Esophagus (tissue), 2 donors: ENCODE results near the gene TUFT1. TPM values are rescaled to one million over a fixed set of nuclear protein-coding genes. Genes with fewer than 3 reads are reported as not detected.
"Not testable (repeated sequence)": the region's sequence is repeated elsewhere in the genome, so short reads cannot be mapped to it uniquely, and the experiment has no call there.

Experiments
- H3K27ac ChIP-seq, 2 donors: one replicate each; pipeline ENCODE4 v1.5.1; 2013; ENCODE audit warnings: low read depth in 2 of 2, mild to moderate bottlenecking in 2 of 2, inconsistent platforms in 1 of 2, low read length in 1 of 2, moderate library complexity in 1 of 2
- H3K27me3 ChIP-seq, 2 donors: one replicate each; pipeline ENCODE4 v1.6.1; 2013; ENCODE audit warnings: low read length in 2 of 2, control low read depth in 1 of 2, mild to moderate bottlenecking in 1 of 2; ENCODE audit not compliant: insufficient read depth in 2 of 2, control insufficient read depth in 1 of 2
- H3K36me3 ChIP-seq, 2 donors: one replicate each; pipeline ENCODE4 v1.6.1; 2013; ENCODE audit warnings: low read length in 1 of 2; ENCODE audit not compliant: control insufficient read depth in 2 of 2, insufficient read depth in 2 of 2
- H3K4me1 ChIP-seq, 2 donors: one replicate each; pipeline ENCODE4 v1.6.1; 2013; ENCODE audit warnings: low read length in 1 of 2; ENCODE audit not compliant: control insufficient read depth in 2 of 2, insufficient read depth in 2 of 2
- H3K4me3 ChIP-seq, 2 donors: one replicate each; pipeline ENCODE4 v1.5.1; 2013; ENCODE audit warnings: low read length in 2 of 2, mild to moderate bottlenecking in 2 of 2, low read depth in 1 of 2, moderate library complexity in 1 of 2
- H3K9me3 ChIP-seq, 2 donors: one replicate each; pipeline ENCODE4 v1.6.1; 2013; ENCODE audit warnings: mild to moderate bottlenecking in 2 of 2, low read depth in 1 of 2, low read length in 1 of 2, moderate library complexity in 1 of 2; ENCODE audit not compliant: control insufficient read depth in 2 of 2, insufficient read depth in 1 of 2
- WGBS, 2 donors: extraction: QIAGEN DNeasy Blood & Tissue Kit; methylation state at CpG; one replicate each; pipeline ENCODE4 v1.1.7; 2013; 5-methylcytosine and 5-hydroxymethylcytosine counted together
- polyA plus RNA-seq, 2 donors: library from polyadenylated mRNA; stranded (reverse); fragments of 200-250 nt; gene quantifications; one replicate each; pipeline ENCODE4 v1.2.3, GENCODE V29; 2013
- donor health status: healthy with polysubstance abuse.
- donor health status: Bipolar disorder and iron deficiency.

The TUFT1 gene
- polyA plus RNA-seq, 2 donors = 28.6 to 33.5 TPM

DNA sequence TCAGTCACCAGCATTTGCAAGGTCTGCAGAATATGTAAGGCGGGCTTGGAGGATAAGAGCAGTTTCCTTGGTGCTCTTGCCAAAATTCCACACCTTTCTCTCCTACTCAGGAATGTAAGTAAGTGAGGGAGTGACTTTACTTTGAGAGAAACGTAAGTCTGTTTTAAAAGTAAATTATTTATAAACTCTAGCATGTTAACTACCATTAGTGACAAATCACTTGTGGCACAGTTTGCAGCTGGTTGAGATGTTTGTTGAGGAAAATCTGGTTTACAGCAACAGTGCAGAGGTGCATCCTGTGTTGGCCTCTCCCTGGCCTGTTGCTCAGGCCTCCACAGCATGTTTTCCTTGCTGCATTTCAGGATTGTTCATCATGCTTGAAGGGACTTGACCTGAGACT lies 20.4 kb upstream of the TUFT1 start:
- Histone ChIP-seq H3K27me3 (no peaks in the 10 kb centered on the region), H3K4me1 (no peaks in the 10 kb centered on the region), H3K36me3 (peaks cover 0 to 3% of the 10 kb centered on the region in 2 donors), H3K9me3 (no peaks in the 10 kb centered on the region), H3K4me3 (no peak overlapping the region), H3K27ac (no peak overlapping the region)
- 70 to 77% methylated on average over 2 of the region's 2 CpGs for WGBS, 2 donors

DNA sequence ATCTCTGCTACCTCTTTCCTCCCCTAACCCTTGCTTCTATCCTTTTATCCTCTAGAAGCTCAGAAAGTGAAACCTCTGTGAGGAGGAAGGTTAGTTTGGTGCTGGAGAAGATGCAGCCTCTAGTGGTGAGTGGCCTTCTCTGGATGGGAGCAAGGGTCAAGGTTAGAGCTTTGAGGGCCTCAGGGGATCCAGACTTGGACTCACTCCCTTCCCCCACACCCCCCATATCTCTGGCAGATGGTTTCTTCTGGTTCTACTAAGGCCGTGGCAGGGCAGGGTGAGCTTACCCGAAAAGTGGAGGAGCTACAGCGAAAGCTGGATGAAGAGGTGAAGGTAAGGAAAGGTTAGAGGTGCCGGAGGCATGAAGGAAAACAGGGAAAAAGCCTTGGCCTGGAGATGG lies 19.8 kb upstream of the TUFT1 start:
- no peak overlapping the region for H3K4me3 ChIP-seq
- WGBS, 2 donors = 90 to 94% methylated on average over 4 of the region's 4 CpGs
- no peaks in the 10 kb centered on the region for H3K9me3 ChIP-seq
- H3K4me1 ChIP-seq = no peaks in the 10 kb centered on the region
- peaks cover 0 to 3% of the 10 kb centered on the region in 2 donors for H3K36me3 ChIP-seq
- H3K27me3 ChIP-seq = no peaks in the 10 kb centered on the region
- no peak overlapping the region for H3K27ac ChIP-seq

DNA sequence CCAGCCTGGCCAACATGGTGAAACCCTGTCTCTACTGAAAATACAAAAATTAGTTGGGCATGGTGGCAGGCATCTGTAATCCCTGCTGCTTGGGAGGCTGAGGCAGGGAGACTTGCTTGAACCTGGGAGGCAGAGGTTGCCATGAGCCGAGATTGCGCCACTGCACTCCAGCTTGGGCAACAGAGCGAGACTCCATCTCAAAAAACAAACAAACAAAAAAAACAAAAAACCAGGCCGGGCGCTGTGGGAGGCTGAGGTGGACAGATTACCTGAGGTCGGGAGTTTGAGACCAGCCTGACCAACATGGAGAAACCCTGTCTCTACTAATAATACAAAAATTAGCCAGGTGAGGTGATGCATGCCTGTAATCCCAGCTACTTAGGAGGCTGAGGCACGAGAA lies 17.7 kb upstream of the TUFT1 start:
- H3K27ac ChIP-seq, H3K4me1 ChIP-seq, H3K9me3 ChIP-seq, H3K36me3 ChIP-seq, H3K4me3 ChIP-seq, H3K27me3 ChIP-seq: not testable (repeated sequence)
- WGBS, 2 donors = 92 to 95% methylated on average over 7 of the region's 7 CpGs

DNA sequence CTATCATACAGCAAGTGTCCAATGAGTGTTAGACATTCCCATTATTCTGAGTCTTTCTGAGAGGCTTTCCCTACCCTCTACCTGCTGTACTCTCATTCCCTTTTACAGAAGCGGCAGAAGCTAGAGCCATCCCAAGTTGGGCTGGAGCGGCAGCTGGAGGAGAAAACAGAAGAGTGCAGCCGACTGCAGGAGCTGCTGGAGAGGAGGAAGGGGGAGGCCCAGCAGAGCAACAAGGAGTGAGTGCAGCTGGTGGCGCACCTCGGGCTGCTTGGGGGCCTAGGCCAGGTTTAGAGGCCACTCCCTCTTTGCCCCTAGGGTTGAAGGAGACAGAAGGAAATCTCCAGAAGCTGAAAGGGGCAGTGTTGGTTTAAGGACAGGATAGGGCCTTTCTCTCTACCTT lies 16.8 kb upstream of the TUFT1 start:
- Histone ChIP-seq H3K36me3 (peaks cover 0 to 6% of the 10 kb centered on the region in 2 donors), H3K4me3 (no peak overlapping the region), H3K27me3 (no peaks in the 10 kb centered on the region), H3K4me1 (no peaks in the 10 kb centered on the region), H3K9me3 (no peaks in the 10 kb centered on the region), H3K27ac (no peak overlapping the region)
- WGBS, 2 donors = 71 to 75% methylated on average over 5 of the region's 5 CpGs

DNA sequence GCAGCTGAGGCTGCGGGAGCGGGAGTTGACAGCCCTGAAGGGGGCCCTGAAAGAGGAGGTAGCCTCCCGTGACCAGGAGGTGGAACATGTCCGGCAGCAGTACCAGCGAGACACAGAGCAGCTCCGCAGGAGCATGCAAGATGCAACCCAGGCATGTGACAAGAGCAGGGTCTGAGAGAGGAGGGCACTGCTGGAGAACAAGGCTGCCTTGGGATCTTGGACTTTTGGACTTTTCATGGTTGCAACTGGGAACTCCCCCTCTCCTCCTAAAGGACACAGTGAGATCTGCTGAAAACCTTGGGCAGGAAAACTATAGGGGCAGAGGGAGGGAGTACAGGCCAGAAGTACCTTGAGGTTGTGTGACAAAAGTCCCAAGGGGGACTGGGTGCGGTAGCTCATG lies 15.4 kb upstream of the TUFT1 start:
- Histone ChIP-seq H3K27me3 (no peaks in the 10 kb centered on the region), H3K4me3 (no peak overlapping the region), H3K36me3 (peaks cover 0 to 9% of the 10 kb centered on the region in 2 donors), H3K9me3 (no peaks in the 10 kb centered on the region), H3K4me1 (no peaks in the 10 kb centered on the region), H3K27ac (no peak overlapping the region)
- WGBS, 2 donors = 91 to 92% methylated on average over 7 of the region's 7 CpGs

DNA sequence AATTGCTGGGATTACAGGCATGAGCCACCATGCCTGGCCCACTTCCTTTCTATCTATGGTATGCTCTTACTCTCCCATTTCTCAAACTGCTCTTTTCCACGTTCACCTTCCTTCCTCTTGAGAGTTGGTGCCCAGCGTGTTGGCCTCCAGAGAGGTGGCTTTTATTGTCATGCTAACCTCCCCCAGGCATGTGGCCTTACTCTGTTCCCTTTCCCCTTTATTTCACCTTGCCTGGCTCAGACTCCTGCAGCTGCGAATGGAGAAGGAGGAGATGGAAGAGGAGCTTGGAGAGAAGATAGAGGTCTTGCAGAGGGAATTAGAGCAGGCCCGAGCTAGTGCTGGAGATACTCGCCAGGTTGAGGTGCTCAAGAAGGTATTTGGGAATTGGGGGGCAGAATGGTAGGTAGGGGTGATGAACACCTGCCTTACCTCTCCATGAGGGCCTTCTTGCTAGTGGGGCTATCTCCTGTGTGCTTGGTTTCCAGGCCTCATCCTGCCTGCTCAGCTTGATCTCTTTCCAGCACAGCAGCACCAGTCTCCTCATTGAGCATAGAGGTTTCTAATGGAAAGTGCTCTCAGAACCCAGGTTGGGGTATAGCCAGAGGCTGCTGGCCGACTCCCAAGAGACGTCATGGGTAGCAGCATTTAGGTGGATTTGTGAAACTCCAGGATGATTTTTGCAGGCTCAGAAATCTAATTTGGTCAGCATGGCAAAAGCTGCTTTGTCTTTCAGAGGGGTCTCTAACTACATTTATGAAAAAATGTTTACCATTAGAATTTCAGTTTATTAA lies 13.2 kb upstream of the TUFT1 start:
- Histone ChIP-seq H3K36me3 (peaks cover 0 to 12% of the 10 kb centered on the region in 2 donors), H3K27ac (no peak overlapping the region), H3K27me3 (no peaks in the 10 kb centered on the region), H3K9me3 (no peaks in the 10 kb centered on the region), H3K4me1 (no peaks in the 10 kb centered on the region), H3K4me3 (no peak overlapping the region)
- 73 to 80% methylated on average over 7 of the region's 7 CpGs for WGBS, 2 donors

DNA sequence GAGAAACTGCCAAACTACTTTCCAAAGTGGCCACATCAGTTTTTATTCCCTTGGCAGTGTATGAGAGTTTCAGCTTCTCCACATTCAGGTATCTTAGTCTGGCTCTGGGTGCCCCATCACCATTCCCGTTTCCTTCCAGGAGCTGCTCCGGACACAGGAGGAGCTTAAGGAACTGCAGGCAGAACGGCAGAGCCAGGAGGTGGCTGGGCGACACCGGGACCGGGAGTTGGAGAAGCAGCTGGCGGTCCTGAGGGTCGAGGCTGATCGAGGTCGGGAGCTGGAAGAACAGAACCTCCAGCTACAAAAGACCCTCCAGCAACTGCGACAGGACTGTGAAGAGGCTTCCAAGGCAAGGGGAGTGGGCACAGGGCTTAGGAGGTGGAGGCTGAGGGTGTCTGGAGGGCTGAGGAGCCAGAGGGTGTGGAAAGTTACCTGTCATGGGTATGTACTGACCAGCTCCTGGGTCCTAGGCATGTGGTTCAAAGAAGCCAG lies 10.9 kb upstream of the TUFT1 start:
- Histone ChIP-seq H3K4me1 (no peaks in the 10 kb centered on the region), H3K9me3 (no peaks in the 10 kb centered on the region), H3K4me3 (no peak overlapping the region), H3K36me3 (peaks cover 0 to 15% of the 10 kb centered on the region in 2 donors), H3K27ac (no peak overlapping the region), H3K27me3 (no peaks in the 10 kb centered on the region)
- 90 to 91% methylated on average over 11 of the region's 11 CpGs for WGBS, 2 donors

DNA sequence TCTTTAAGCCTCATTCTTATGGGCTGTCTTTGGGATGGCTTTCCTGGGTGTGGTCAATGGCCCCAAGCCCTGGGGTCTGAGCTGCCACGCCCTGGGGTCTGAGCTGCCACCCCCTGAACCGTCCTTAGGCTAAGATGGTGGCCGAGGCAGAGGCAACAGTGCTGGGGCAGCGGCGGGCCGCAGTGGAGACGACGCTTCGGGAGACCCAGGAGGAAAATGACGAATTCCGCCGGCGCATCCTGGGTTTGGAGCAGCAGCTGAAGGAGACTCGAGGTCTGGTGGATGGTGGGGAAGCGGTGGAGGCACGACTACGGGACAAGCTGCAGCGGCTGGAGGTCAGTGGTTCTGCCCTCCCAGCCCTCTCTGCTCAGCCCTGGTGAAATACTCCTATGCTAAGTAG lies 10.3 kb upstream of the TUFT1 start:
- H3K36me3 ChIP-seq = peaks cover 0 to 15% of the 10 kb centered on the region in 2 donors
- H3K27me3 ChIP-seq = no peaks in the 10 kb centered on the region
- H3K9me3 ChIP-seq = no peaks in the 10 kb centered on the region
- no peaks in the 10 kb centered on the region for H3K4me1 ChIP-seq
- no peak overlapping the region for H3K4me3 ChIP-seq
- no peak overlapping the region for H3K27ac ChIP-seq
- 92 to 94% methylated on average over 18 of the region's 18 CpGs for WGBS, 2 donors

DNA sequence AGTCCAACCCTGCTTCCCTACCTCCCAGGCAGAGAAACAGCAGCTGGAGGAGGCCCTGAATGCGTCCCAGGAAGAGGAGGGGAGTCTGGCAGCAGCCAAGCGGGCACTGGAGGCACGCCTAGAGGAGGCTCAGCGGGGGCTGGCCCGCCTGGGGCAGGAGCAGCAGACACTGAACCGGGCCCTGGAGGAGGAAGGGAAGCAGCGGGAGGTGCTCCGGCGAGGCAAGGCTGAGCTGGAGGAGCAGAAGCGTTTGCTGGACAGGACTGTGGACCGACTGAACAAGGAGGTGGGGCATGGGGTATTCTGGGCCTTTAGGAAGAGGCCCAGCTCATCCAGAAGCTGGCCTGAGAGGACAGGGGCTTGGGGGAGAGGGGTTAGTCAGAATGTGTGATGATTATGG lies 9.6 kb upstream of the TUFT1 start:
- H3K27me3 ChIP-seq = no peaks in the 10 kb centered on the region
- no peak overlapping the region for H3K27ac ChIP-seq
- no peak overlapping the region for H3K4me3 ChIP-seq
- no peaks in the 10 kb centered on the region for H3K4me1 ChIP-seq
- WGBS, 2 donors = 80 to 83% methylated on average over 11 of the region's 11 CpGs
- peaks cover 0 to 13% of the 10 kb centered on the region in 2 donors for H3K36me3 ChIP-seq
- H3K9me3 ChIP-seq = no peaks in the 10 kb centered on the region

DNA sequence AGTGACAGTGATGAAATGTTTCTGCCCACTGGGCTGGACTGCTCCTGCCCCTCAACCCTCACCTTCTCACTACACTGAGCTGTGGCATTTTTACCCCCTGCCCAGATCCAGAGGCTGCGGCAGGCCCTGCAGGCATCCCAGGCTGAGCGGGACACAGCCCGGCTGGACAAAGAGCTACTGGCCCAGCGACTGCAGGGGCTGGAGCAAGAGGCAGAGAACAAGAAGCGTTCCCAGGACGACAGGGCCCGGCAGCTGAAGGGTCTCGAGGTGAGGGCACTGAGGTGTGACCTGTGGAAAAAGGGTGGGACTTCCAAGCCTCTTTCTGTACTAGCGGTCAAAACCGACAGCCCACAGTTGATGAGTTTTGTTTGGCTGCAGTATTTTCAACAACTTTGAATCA lies 6.2 kb upstream of the TUFT1 start:
- Histone ChIP-seq H3K27ac (no peak overlapping the region), H3K36me3 (peaks cover 0 to 12% of the 10 kb centered on the region in 2 donors), H3K9me3 (no peaks in the 10 kb centered on the region), H3K27me3 (no peaks in the 10 kb centered on the region), H3K4me1 (no peaks in the 10 kb centered on the region), H3K4me3 (no peak overlapping the region)
- WGBS, 2 donors = 87 to 91% methylated on average over 10 of the region's 10 CpGs
